ENCODE results near the gene YJEFN3.

- TF ChIP-seq, protein P1, sequence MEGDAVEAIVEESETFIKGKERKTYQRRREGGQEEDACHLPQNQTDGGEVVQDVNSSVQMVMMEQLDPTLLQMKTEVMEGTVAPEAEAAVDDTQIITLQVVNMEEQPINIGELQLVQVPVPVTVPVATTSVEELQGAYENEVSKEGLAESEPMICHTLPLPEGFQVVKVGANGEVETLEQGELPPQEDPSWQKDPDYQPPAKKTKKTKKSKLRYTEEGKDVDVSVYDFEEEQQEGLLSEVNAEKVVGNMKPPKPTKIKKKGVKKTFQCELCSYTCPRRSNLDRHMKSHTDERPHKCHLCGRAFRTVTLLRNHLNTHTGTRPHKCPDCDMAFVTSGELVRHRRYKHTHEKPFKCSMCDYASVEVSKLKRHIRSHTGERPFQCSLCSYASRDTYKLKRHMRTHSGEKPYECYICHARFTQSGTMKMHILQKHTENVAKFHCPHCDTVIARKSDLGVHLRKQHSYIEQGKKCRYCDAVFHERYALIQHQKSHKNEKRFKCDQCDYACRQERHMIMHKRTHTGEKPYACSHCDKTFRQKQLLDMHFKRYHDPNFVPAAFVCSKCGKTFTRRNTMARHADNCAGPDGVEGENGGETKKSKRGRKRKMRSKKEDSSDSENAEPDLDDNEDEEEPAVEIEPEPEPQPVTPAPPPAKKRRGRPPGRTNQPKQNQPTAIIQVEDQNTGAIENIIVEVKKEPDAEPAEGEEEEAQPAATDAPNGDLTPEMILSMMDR (IDR thresholded peaks at IDR 0.05): no peak
- no peak for TF ChIP-seq POLR2AphosphoS5 (IDR thresholded peaks at IDR 0.05)
- TF ChIP-seq POLR2A (IDR thresholded peaks at IDR 0.05): no peak
These were observed 10.1 kb downstream of the YJEFN3 start for GRCh38 chr19:19538785-19539166.

Measured in prostate gland (tissue), 2 donors.